GM12873 (cell line): ENCODE data around the gene ARHGAP31.

Source experiments
- TF ChIP-seq, protein P1 (sequence below): IDR thresholded peaks from 2 replicates; pipeline ENCODE4 v1.5.1; 2012; ENCODE audit warnings: low read depth, mild to moderate bottlenecking, moderate library complexity, low read length, control low read depth; ENCODE audit not compliant: insufficient read depth; ENCODE audit errors: missing control alignments

ARHGAP31 gene

DNA sequence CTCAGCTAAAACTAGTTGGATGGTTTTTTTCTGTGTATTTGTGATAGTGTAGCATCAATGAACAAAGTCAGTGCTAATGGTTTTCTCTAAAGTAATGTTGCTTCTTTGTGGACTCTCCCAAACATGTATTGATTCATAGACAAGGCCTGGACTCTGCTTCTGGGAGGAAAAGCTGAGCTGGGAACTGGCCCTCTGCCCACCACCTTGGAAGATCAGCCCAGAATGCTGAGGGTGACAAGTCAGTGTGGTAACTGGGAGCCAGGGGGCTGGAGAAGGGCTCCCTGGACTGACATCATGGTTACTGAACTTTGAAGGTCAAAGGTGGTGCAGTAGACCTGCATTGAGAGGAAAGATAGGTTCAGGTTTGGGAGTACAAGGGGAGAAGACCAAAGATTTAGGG, 3.0 kb downstream of the ARHGAP31 start:
- TF ChIP-seq, protein P1, sequence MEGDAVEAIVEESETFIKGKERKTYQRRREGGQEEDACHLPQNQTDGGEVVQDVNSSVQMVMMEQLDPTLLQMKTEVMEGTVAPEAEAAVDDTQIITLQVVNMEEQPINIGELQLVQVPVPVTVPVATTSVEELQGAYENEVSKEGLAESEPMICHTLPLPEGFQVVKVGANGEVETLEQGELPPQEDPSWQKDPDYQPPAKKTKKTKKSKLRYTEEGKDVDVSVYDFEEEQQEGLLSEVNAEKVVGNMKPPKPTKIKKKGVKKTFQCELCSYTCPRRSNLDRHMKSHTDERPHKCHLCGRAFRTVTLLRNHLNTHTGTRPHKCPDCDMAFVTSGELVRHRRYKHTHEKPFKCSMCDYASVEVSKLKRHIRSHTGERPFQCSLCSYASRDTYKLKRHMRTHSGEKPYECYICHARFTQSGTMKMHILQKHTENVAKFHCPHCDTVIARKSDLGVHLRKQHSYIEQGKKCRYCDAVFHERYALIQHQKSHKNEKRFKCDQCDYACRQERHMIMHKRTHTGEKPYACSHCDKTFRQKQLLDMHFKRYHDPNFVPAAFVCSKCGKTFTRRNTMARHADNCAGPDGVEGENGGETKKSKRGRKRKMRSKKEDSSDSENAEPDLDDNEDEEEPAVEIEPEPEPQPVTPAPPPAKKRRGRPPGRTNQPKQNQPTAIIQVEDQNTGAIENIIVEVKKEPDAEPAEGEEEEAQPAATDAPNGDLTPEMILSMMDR = no peak

GRCh38 chr3:119298565-119298941, 4.4 kb downstream of the ARHGAP31 start:
- TF ChIP-seq, protein P1 = no peak

- TF ChIP-seq, protein P1 = no peak
Observed at GRCh38 chr3:119300991-119301391, 6.8 kb downstream of the ARHGAP31 start.

DNA sequence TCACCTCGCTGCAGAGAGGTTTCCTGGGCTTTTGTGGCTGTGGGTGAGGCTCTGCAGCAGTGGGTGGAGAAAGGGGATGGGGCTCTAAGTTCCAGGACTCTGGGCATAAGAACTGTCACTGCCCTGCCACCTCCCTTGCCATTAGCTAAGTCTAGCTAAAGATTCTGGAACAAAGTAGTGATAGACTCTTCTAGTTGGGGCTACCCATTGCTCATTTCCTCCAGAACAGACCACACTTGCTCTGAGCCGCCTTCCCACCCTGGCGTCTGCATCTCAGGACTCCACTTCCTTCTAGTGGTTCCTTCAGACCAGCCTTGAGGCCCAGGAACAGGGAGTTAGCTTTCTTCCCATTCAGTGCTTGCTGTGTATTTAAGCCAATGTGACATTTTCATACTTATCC, 7.5 kb downstream of the ARHGAP31 start:
- TF ChIP-seq, protein P1 = no peak

- TF ChIP-seq, protein P1 = no peak
Observed at GRCh38 chr3:119302697-119303551, 8.7 kb downstream of the ARHGAP31 start.

DNA sequence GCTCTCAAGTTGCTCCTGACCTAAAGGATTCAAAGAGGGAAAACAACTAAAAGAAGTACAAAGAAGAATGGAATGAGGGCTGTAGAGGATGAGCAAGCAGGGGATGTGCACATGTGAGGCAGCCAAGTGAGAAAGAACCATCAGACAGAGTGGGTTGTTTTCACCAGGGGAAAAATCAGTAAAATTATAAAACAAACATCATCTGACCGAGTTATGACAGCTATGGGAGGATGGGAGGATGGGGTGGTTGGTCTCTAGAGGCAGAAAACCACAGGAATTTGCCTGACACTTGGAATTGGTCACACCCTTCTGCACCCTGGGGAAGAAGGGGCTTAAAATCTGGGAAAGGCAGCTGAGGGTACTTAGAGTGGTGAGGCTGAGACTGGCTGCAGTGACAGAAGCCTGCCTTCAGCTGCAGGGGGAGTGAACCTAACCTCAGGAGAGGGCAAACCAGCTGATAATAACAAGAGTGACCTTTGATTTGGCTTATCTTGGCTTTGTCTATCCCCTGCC, 10.1 kb downstream of the ARHGAP31 start:
- TF ChIP-seq, protein P1 = no peak

GRCh38 chr3:119305286-119305685, 11.1 kb downstream of the ARHGAP31 start:
- TF ChIP-seq, protein P1 = no peak
